ENCODE data around the gene DPH1. TPM values are rescaled to one million over a fixed set of nuclear protein-coding genes. Genes with fewer than 3 reads are reported as not detected.

The DPH1 gene
- total and polyA plus RNA-seq, 10 donors = 20.6 to 58.5 (median 42.9) TPM

- 84 to 99% (median 94%) methylated on average over 4 of the region's 4 CpGs for WGBS, 5 donors
- TF ChIP-seq POLR2AphosphoS5 (IDR thresholded peaks at IDR 0.05) = no peak
- no peak for TF ChIP-seq POLR2A (IDR thresholded peaks at IDR 0.05)
- TF ChIP-seq CTCF (IDR thresholded peaks at IDR 0.05 in 8 of 11, conservative IDR thresholded peaks at IDR 0.05 in 3 of 11) = no peak
- no peak overlapping the region for H3K4me3 ChIP-seq
- no peaks in the 10 kb centered on the region for H3K36me3 ChIP-seq
- intact Hi-C loops (cut with DNase I; ENCODE audit: low total_unique reads) = no loop called here
- peaks cover 0 to 39% (median 21%) of the 10 kb centered on the region in 7 donors for H3K27me3 ChIP-seq (replicated peaks in 1 of 7)
- peaks cover 6 to 29% (median 20%) of the 10 kb centered on the region in 6 donors for H3K4me1 ChIP-seq
- H3K9me3 ChIP-seq = no peaks in the 10 kb centered on the region
- no peak overlapping the region for H3K27ac ChIP-seq
- no peak for DNase-seq
These were observed 35.2 kb upstream of the DPH1 start for GRCh38 chr17:1994707-1995106.

DNA sequence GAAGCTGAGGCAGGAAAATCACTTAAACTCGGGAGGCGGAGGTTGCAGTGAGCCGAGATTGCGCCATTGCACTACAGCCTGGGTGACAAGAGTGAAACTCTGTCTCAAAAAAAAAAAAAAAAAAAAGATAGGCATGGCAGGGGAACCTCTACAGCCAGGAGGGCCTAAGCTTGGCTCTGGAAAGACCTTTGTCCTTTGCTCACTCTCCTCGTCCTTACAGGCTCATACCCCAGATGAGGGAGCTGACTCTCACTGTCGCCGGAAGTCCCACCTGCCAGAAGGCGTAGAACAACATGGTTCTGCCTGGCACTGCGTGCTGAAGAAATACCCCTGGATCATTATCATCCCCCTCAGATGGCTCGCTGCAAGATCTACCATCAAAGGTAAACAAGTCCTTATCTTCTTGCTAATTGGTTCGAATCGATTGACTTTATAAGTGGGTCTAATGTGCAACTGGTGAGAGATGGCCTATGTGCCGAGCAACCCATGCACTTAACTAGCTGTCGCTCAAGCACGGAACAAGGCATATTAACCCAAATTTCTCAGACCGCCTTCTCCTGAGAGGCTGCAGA, 34.5 kb upstream of the DPH1 start:
- DNase-seq = no peak
- Histone ChIP-seq H3K27ac (no peak overlapping the region), H3K27me3 (replicated peaks in 1 of 7) (peaks cover 0 to 46% (median 24%) of the 10 kb centered on the region in 7 donors), H3K36me3 (no peaks in the 10 kb centered on the region), H3K4me1 (peaks cover 13 to 36% (median 26%) of the 10 kb centered on the region in 6 donors), H3K4me3 (no peak overlapping the region), H3K9me3 (no peaks in the 10 kb centered on the region)
- WGBS, 5 donors = 92 to 97% (median 93%) methylated on average over 16 of the region's 16 CpGs
- TF ChIP-seq POLR2A (IDR thresholded peaks at IDR 0.05) = no peak
- intact Hi-C loops (cut with DNase I; ENCODE audit: low total_unique reads) = no loop called here

DNA sequence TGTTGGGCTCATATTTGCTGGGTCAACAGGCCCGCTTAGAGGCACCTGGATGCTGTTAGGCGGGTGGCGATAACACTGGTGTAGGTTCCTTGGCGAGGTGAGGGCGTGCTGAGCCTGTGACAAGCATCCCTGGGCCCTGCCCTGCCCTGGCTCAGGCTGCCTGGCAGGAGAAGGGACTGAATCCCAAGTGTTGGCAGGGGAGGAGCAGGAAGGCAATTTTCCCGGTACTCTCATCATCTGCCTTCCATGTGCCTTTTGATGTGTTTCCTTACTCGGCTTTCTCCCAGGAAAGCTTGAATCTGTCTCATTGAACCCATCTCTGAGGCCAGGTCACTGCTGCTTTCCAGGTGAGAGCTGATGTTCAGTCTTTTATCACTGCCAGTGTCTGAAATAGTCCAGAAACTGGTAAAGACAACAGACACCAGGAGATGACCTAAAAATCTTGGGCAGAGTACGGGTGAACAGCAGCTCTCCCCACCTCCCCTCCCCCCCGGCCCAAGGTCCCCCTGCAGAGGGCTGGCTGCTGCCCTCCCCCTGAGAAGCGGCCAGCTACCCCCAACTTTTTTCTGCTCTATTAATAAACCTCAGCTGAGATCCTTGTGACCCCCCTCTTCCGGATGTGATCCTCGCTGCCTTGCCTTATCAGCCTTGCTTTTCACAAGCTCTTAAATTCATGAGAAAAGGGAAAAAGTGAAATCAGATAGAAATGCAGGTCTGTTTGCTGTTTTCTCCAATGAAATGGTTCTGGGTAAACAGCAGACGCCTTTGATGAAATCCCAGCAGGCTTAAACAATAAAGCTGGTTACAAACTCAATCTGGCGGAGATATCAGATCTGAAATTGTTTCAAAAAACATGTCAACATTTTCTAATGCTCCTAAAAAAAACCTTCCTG, 33.8 kb upstream of the DPH1 start:
- H3K27ac ChIP-seq = no peak overlapping the region
- H3K4me1 ChIP-seq = peaks cover 16 to 42% (median 30%) of the 10 kb centered on the region in 6 donors
- TF ChIP-seq POLR2AphosphoS5 (IDR thresholded peaks at IDR 0.05) = no peak
- no peak for TF ChIP-seq CTCF (IDR thresholded peaks at IDR 0.05 in 8 of 11, conservative IDR thresholded peaks at IDR 0.05 in 3 of 11)
- no peak for TF ChIP-seq POLR2A (IDR thresholded peaks at IDR 0.05)
- H3K4me3 ChIP-seq = no peak overlapping the region
- peaks cover 0 to 53% (median 24%) of the 10 kb centered on the region in 7 donors for H3K27me3 ChIP-seq (replicated peaks in 1 of 7)
- H3K36me3 ChIP-seq = no peaks in the 10 kb centered on the region
- DNase-seq = no peak
- 74 to 87% (median 86%) methylated on average over 14 of the region's 14 CpGs for WGBS, 5 donors
- H3K9me3 ChIP-seq = no peaks in the 10 kb centered on the region
- intact Hi-C loops (cut with DNase I; ENCODE audit: low total_unique reads) = no loop called here

GRCh38 chr17:1996800-1997288, 33.1 kb upstream of the DPH1 start:
- 90 to 96% (median 90%) methylated on average over 9 of the region's 9 CpGs for whole genome bisulfite sequencing, 5 donors
- intact Hi-C loops (cut with DNase I; ENCODE audit: low total_unique reads) = no loop called here
- Histone ChIP-seq H3K9me3 (no peaks in the 10 kb centered on the region), H3K36me3 (no peaks in the 10 kb centered on the region), H3K4me3 (no peak overlapping the region), H3K4me1 (peaks cover 16 to 46% (median 30%) of the 10 kb centered on the region in 6 donors), H3K27ac (no peak overlapping the region), H3K27me3 (replicated peaks in 1 of 7) (peaks cover 0 to 53% (median 24%) of the 10 kb centered on the region in 7 donors)
- no peak for DNase-seq
- TF ChIP-seq CTCF (IDR thresholded peaks at IDR 0.05 in 8 of 11, conservative IDR thresholded peaks at IDR 0.05 in 3 of 11) = no peak
- TF ChIP-seq POLR2A (IDR thresholded peaks at IDR 0.05) = no peak
- TF ChIP-seq POLR2AphosphoS5 (IDR thresholded peaks at IDR 0.05) = no peak

Data from spleen (tissue), 11 donors.